ENCODE results near the gene CDCA5. TPM values are rescaled to one million over a fixed set of nuclear protein-coding genes. Genes with fewer than 3 reads are reported as not detected.

The CDCA5 gene
- total and polyA plus RNA-seq, 5 donors from 2014 or later = 0.78 to 3.2 (median 1.7) TPM

- H3K36me3 ChIP-seq (ENCODE audit: control insufficient read depth, insufficient read depth, low read length) = peaks cover 30% of the 10 kb centered on the region
- no peaks in the 10 kb centered on the region for H3K9me3 ChIP-seq (ENCODE audit: control insufficient read depth in 2 of 2, low read length in 2 of 2)
- peaks cover 16% of the 10 kb centered on the region for H3K4me1 ChIP-seq (ENCODE audit: control insufficient read depth, insufficient read depth, low read length, poor library complexity, severe bottlenecking)
- H3K27ac Mint-ChIP-seq = peak overlapping the region; percentile 29 to 95 (median 70)
- no peak overlapping the region for H3K4me3 ChIP-seq (ENCODE audit: low read depth, low read length)
- H3K27me3 Mint-ChIP-seq = no peaks in the 10 kb centered on the region
- peak overlapping the region; percentile 96 for H3K27ac ChIP-seq (ENCODE audit: insufficient read depth, low read length, poor library complexity, severe bottlenecking)
- H3K9me3 Mint-ChIP-seq = peaks cover 0 to 2% (median 0%) of the 10 kb centered on the region in 7 donors
- peaks cover 17% of the 10 kb centered on the region for H3K36me3 Mint-ChIP-seq
- peaks cover 6 to 26% (median 15%) of the 10 kb centered on the region in 4 donors for H3K4me1 Mint-ChIP-seq
- ATAC-seq (ENCODE audit: low read depth in 2 of 2) (no peak), DNase-seq (no peak)
- H3K4me3 Mint-ChIP-seq = peak overlapping the region; percentile 92 to 95 (median 94)
- H3K27me3 ChIP-seq (ENCODE audit: control insufficient read depth, insufficient read depth, low read length) = no peaks in the 10 kb centered on the region
These were observed 1.6 kb upstream of the CDCA5 start for GRCh38 chr11:65085446-65085845.

- Mint-ChIP-seq H3K27me3 (no peaks in the 10 kb centered on the region), H3K4me1 (peaks cover 6 to 26% (median 15%) of the 10 kb centered on the region in 4 donors), H3K36me3 (peaks cover 17% of the 10 kb centered on the region), H3K4me3 (peak overlapping the region; percentile 92 to 95 (median 94)), H3K9me3 (peaks cover 0 to 2% (median 0%) of the 10 kb centered on the region in 7 donors), H3K27ac (peak overlapping the region; percentile 70 to 99 (median 95))
- Histone ChIP-seq H3K4me3 (ENCODE audit: low read depth, low read length) (peak overlapping the region; percentile 82), H3K36me3 (ENCODE audit: control insufficient read depth, insufficient read depth, low read length) (peaks cover 30% of the 10 kb centered on the region), H3K27ac (ENCODE audit: insufficient read depth, low read length, poor library complexity, severe bottlenecking) (peak overlapping the region; percentile 96), H3K27me3 (ENCODE audit: control insufficient read depth, insufficient read depth, low read length) (no peaks in the 10 kb centered on the region), H3K4me1 (ENCODE audit: control insufficient read depth, insufficient read depth, low read length, poor library complexity, severe bottlenecking) (peaks cover 16% of the 10 kb centered on the region), H3K9me3 (ENCODE audit: control insufficient read depth in 2 of 2, low read length in 2 of 2) (no peaks in the 10 kb centered on the region)
- no peak for ATAC-seq (ENCODE audit: low read depth in 2 of 2)
- no peak for DNase-seq
These were observed 947 bp upstream of the CDCA5 start for GRCh38 chr11:65084598-65085375.

- Histone ChIP-seq H3K4me1 (ENCODE audit: control insufficient read depth, insufficient read depth, low read length, poor library complexity, severe bottlenecking) (peaks cover 17% of the 10 kb centered on the region), H3K27ac (ENCODE audit: insufficient read depth, low read length, poor library complexity, severe bottlenecking) (peak overlapping the region; percentile 96), H3K27me3 (ENCODE audit: control insufficient read depth, insufficient read depth, low read length) (no peaks in the 10 kb centered on the region), H3K9me3 (ENCODE audit: control insufficient read depth in 2 of 2, low read length in 2 of 2) (no peaks in the 10 kb centered on the region), H3K36me3 (ENCODE audit: control insufficient read depth, insufficient read depth, low read length) (peaks cover 22% of the 10 kb centered on the region), H3K4me3 (ENCODE audit: low read depth, low read length) (peak overlapping the region; percentile 68)
- Mint-ChIP-seq H3K36me3 (peaks cover 6% of the 10 kb centered on the region), H3K9me3 (peaks cover 0 to 2% (median 0%) of the 10 kb centered on the region in 7 donors), H3K27me3 (no peaks in the 10 kb centered on the region), H3K27ac (peak overlapping the region; percentile 95 to 99 (median 96)), H3K4me1 (peaks cover 6 to 30% (median 17%) of the 10 kb centered on the region in 4 donors), H3K4me3 (peak overlapping the region; percentile 92 to 95 (median 94))
- DNase-seq (no peak), ATAC-seq (ENCODE audit: low read depth in 2 of 2) (no peak)
These were observed 556 bp downstream of the CDCA5 start for GRCh38 chr11:65083134-65083833.

- no peaks in the 10 kb centered on the region for H3K36me3 Mint-ChIP-seq
- H3K27ac Mint-ChIP-seq = peak overlapping the region in 2 of 3 donors; percentile 86 to 90
- ATAC-seq (ENCODE audit: low read depth in 2 of 2) (no peak), DNase-seq (no peak)
- peak overlapping the region in 1 of 4 donors; percentile 2 for H3K4me3 Mint-ChIP-seq
- peaks cover 0 to 16% (median 11%) of the 10 kb centered on the region in 4 donors for H3K4me1 Mint-ChIP-seq
- H3K27me3 ChIP-seq (ENCODE audit: control insufficient read depth, insufficient read depth, low read length) = no peaks in the 10 kb centered on the region
- no peaks in the 10 kb centered on the region for H3K9me3 ChIP-seq (ENCODE audit: control insufficient read depth in 2 of 2, low read length in 2 of 2)
- peaks cover 13% of the 10 kb centered on the region for H3K4me1 ChIP-seq (ENCODE audit: control insufficient read depth, insufficient read depth, low read length, poor library complexity, severe bottlenecking)
- peaks cover 0 to 2% (median 0%) of the 10 kb centered on the region in 7 donors for H3K9me3 Mint-ChIP-seq
- H3K27ac ChIP-seq (ENCODE audit: insufficient read depth, low read length, poor library complexity, severe bottlenecking) = peak overlapping the region; percentile 53
- no peaks in the 10 kb centered on the region for H3K27me3 Mint-ChIP-seq
- H3K4me3 ChIP-seq (ENCODE audit: low read depth, low read length) = no peak overlapping the region
- H3K36me3 ChIP-seq (ENCODE audit: control insufficient read depth, insufficient read depth, low read length) = no peaks in the 10 kb centered on the region
These were observed 5.0 kb downstream of the CDCA5 start for GRCh38 chr11:65078786-65079342.

- H3K9me3 ChIP-seq (ENCODE audit: control insufficient read depth in 2 of 2, low read length in 2 of 2) = no peaks in the 10 kb centered on the region
- no peaks in the 10 kb centered on the region for H3K27me3 ChIP-seq (ENCODE audit: control insufficient read depth, insufficient read depth, low read length)
- H3K9me3 Mint-ChIP-seq = no peaks in the 10 kb centered on the region
- H3K4me1 ChIP-seq (ENCODE audit: control insufficient read depth, insufficient read depth, low read length, poor library complexity, severe bottlenecking) = peaks cover 6% of the 10 kb centered on the region
- ATAC-seq (ENCODE audit: low read depth in 2 of 2) = peak; percentile 87 to 94
- peak overlapping the region in 2 of 3 donors; percentile 86 to 90 for H3K27ac Mint-ChIP-seq
- H3K27me3 Mint-ChIP-seq = no peaks in the 10 kb centered on the region
- peak; percentile 53 to 84 (median 79) for DNase-seq
- peak overlapping the region; percentile 53 for H3K27ac ChIP-seq (ENCODE audit: insufficient read depth, low read length, poor library complexity, severe bottlenecking)
- no peaks in the 10 kb centered on the region for H3K36me3 ChIP-seq (ENCODE audit: control insufficient read depth, insufficient read depth, low read length)
- peak overlapping the region; percentile 32 for H3K4me3 ChIP-seq (ENCODE audit: low read depth, low read length)
- H3K4me3 Mint-ChIP-seq = peak overlapping the region in 1 of 4 donors; percentile 57
- peaks cover 0 to 13% (median 6%) of the 10 kb centered on the region in 4 donors for H3K4me1 Mint-ChIP-seq
- no peaks in the 10 kb centered on the region for H3K36me3 Mint-ChIP-seq
These were observed 5.7 kb downstream of the CDCA5 start for GRCh38 chr11:65078151-65078550.

GRCh38 chr11:65077451-65077850 is 6.4 kb downstream of the CDCA5 start:
- no peak for ATAC-seq (ENCODE audit: low read depth in 2 of 2)
- H3K27me3 Mint-ChIP-seq = no peaks in the 10 kb centered on the region

GRCh38 chr11:65072631-65072966 is 11.2 kb downstream of the CDCA5 start:
- H3K36me3 ChIP-seq (ENCODE audit: control insufficient read depth, insufficient read depth, low read length) = no peaks in the 10 kb centered on the region
- no peak overlapping the region for H3K4me3 ChIP-seq (ENCODE audit: low read depth, low read length)
- no peak for ATAC-seq (ENCODE audit: low read depth in 2 of 2)
- no peak for DNase-seq
- Mint-ChIP-seq H3K27ac (no peak overlapping the region), H3K9me3 (no peaks in the 10 kb centered on the region), H3K36me3 (no peaks in the 10 kb centered on the region), H3K27me3 (no peaks in the 10 kb centered on the region), H3K4me1 (no peaks in the 10 kb centered on the region), H3K4me3 (no peak overlapping the region)
- H3K27me3 ChIP-seq (ENCODE audit: control insufficient read depth, insufficient read depth, low read length) = no peaks in the 10 kb centered on the region
- no peaks in the 10 kb centered on the region for H3K9me3 ChIP-seq (ENCODE audit: control insufficient read depth in 2 of 2, low read length in 2 of 2)
- no peaks in the 10 kb centered on the region for H3K4me1 ChIP-seq (ENCODE audit: control insufficient read depth, insufficient read depth, low read length, poor library complexity, severe bottlenecking)
- no peak overlapping the region for H3K27ac ChIP-seq (ENCODE audit: insufficient read depth, low read length, poor library complexity, severe bottlenecking)

More at GRCh38 chr11:65077451-65077850, 6.4 kb downstream of the CDCA5 start:
- Mint-ChIP-seq H3K27ac (peak overlapping the region in 1 of 3 donors; percentile 26), H3K4me3 (no peak overlapping the region), H3K9me3 (no peaks in the 10 kb centered on the region), H3K4me1 (peaks cover 0 to 9% (median 6%) of the 10 kb centered on the region in 4 donors), H3K36me3 (no peaks in the 10 kb centered on the region)
- Histone ChIP-seq H3K36me3 (ENCODE audit: control insufficient read depth, insufficient read depth, low read length) (no peaks in the 10 kb centered on the region), H3K4me1 (ENCODE audit: control insufficient read depth, insufficient read depth, low read length, poor library complexity, severe bottlenecking) (peaks cover 5% of the 10 kb centered on the region), H3K4me3 (ENCODE audit: low read depth, low read length) (no peak overlapping the region), H3K27me3 (ENCODE audit: control insufficient read depth, insufficient read depth, low read length) (no peaks in the 10 kb centered on the region), H3K27ac (ENCODE audit: insufficient read depth, low read length, poor library complexity, severe bottlenecking) (no peak overlapping the region), H3K9me3 (ENCODE audit: control insufficient read depth in 2 of 2, low read length in 2 of 2) (no peaks in the 10 kb centered on the region)
- no peak for DNase-seq
